Measurements from ENCODE around the gene MYOM1. TPM values are rescaled to one million over a fixed set of nuclear protein-coding genes. Genes with fewer than 3 reads are reported as not detected.

The MYOM1 gene
- total RNA-seq, 1 donor from 2014 or later, result 0.57 TPM

DNA sequence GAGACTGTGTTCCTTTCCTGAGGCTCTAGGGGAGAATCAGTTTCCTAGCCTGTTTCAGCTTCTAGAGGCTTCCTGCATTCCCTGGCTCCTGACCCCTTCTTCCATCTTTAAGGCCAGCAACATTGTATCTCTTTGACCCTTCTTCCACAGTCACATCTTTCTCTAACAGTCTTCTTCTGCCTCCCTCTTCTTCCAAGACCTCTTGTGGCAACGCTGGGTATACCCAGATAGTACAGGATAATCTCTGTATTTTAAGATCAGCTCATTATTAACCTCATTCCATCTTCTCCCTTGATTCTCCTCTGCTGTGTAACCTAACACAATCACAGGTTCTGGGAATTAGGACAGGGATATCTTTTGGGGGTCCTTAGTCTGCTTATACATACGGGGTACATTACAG, 19.0 kb upstream of the MYOM1 start:
- FAIRE-seq, result no peak
- no peak for DNase-seq (ENCODE audit: low read depth)
- Histone ChIP-seq H4K20me1 (ENCODE audit: insufficient read depth, low read length) (no peaks in the 10 kb centered on the region), H3K9me3 (ENCODE audit: insufficient read depth, low read depth, low read length) (no peaks in the 10 kb centered on the region), H2AFZ (ENCODE audit: low read depth, low read length) (no peak overlapping the region), H3K36me3 (ENCODE audit: insufficient read depth, low read length) (no peaks in the 10 kb centered on the region), H3K27me3 (ENCODE audit: insufficient read depth, low read length) (no peaks in the 10 kb centered on the region), H3K4me3 (ENCODE audit: insufficient read depth, low read depth, low read length) (no peak overlapping the region), H3K27ac (ENCODE audit: low read depth, low read length) (no peak overlapping the region), H3K4me2 (ENCODE audit: low read length) (no peak overlapping the region), H3K79me2 (ENCODE audit: insufficient read depth, low read length) (no peaks in the 10 kb centered on the region), H3K9ac (ENCODE audit: low read length) (no peak overlapping the region), H3K4me1 (ENCODE audit: insufficient read depth, low read length) (no peaks in the 10 kb centered on the region)
- TF ChIP-seq EZH2 (IDR thresholded peaks at IDR 0.05; ENCODE audit: insufficient read depth, low read length), result no peak
- no peak for TF ChIP-seq CTCF (IDR thresholded peaks at IDR 0.05; ENCODE audit: insufficient read depth, low read depth, low read length)
- no peak overlapping the region for H3K4me3 Mint-ChIP-seq (ENCODE audit: unreplicated experiment)
- H3K9me3 Mint-ChIP-seq (ENCODE audit: unreplicated experiment), result peaks cover 8% of the 10 kb centered on the region
- no peaks in the 10 kb centered on the region for H3K27me3 Mint-ChIP-seq (ENCODE audit: low read depth, unreplicated experiment)
- H3K4me1 Mint-ChIP-seq (ENCODE audit: low read depth, unreplicated experiment), result no peaks in the 10 kb centered on the region
- peaks cover 6% of the 10 kb centered on the region for H3K36me3 Mint-ChIP-seq (ENCODE audit: low read depth, unreplicated experiment)
- no peak overlapping the region for H3K27ac Mint-ChIP-seq (ENCODE audit: unreplicated experiment)

GRCh38 chr18:3236470-3236869, 16.7 kb upstream of the MYOM1 start:
- Histone ChIP-seq H3K4me2 (ENCODE audit: low read length) (no peak overlapping the region), H2AFZ (ENCODE audit: low read depth, low read length) (no peak overlapping the region), H3K27me3 (ENCODE audit: insufficient read depth, low read length) (no peaks in the 10 kb centered on the region), H3K9ac (ENCODE audit: low read length) (no peak overlapping the region), H3K79me2 (ENCODE audit: insufficient read depth, low read length) (no peaks in the 10 kb centered on the region), H4K20me1 (ENCODE audit: insufficient read depth, low read length) (no peaks in the 10 kb centered on the region), H3K36me3 (ENCODE audit: insufficient read depth, low read length) (no peaks in the 10 kb centered on the region), H3K4me1 (ENCODE audit: insufficient read depth, low read length) (no peaks in the 10 kb centered on the region), H3K9me3 (ENCODE audit: insufficient read depth, low read depth, low read length) (no peaks in the 10 kb centered on the region), H3K4me3 (ENCODE audit: insufficient read depth, low read depth, low read length) (no peak overlapping the region), H3K27ac (ENCODE audit: low read depth, low read length) (no peak overlapping the region)
- no peaks in the 10 kb centered on the region for H3K27me3 Mint-ChIP-seq (ENCODE audit: low read depth, unreplicated experiment)
- H3K4me1 Mint-ChIP-seq (ENCODE audit: low read depth, unreplicated experiment), result no peaks in the 10 kb centered on the region
- H3K4me3 Mint-ChIP-seq (ENCODE audit: unreplicated experiment), result no peak overlapping the region
- H3K9me3 Mint-ChIP-seq (ENCODE audit: unreplicated experiment), result peaks cover 8% of the 10 kb centered on the region
- no peak for DNase-seq (ENCODE audit: low read depth)
- TF ChIP-seq EZH2 (IDR thresholded peaks at IDR 0.05; ENCODE audit: insufficient read depth, low read length) (no peak), CTCF (IDR thresholded peaks at IDR 0.05; ENCODE audit: insufficient read depth, low read depth, low read length) (no peak)
- FAIRE-seq, result no peak
- peaks cover 3% of the 10 kb centered on the region for H3K36me3 Mint-ChIP-seq (ENCODE audit: low read depth, unreplicated experiment)
- no peak overlapping the region for H3K27ac Mint-ChIP-seq (ENCODE audit: unreplicated experiment)

DNA sequence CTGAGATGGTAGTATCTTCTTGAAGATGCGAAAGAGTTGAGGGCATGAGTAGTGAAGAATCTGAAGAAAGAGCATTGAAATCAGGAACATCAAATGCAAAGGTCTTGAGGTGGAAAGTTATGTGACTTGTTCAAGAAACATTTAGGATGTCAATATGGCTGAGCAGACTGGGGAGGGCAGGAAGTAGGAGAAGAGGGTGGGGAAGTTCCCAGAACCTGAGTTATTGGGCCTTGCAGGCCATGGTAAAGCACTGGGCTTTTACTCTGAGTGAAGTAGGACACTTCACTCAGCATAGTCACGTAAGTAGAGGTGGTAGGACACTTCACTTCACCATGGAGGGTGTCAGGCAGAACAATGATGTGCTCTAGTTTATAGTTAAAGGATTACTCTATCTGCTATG, 16.1 kb upstream of the MYOM1 start:
- Mint-ChIP-seq H3K27me3 (ENCODE audit: low read depth, unreplicated experiment) (no peaks in the 10 kb centered on the region), H3K27ac (ENCODE audit: unreplicated experiment) (no peak overlapping the region), H3K36me3 (ENCODE audit: low read depth, unreplicated experiment) (peaks cover 3% of the 10 kb centered on the region), H3K9me3 (ENCODE audit: unreplicated experiment) (peaks cover 5% of the 10 kb centered on the region), H3K4me3 (ENCODE audit: unreplicated experiment) (no peak overlapping the region), H3K4me1 (ENCODE audit: low read depth, unreplicated experiment) (no peaks in the 10 kb centered on the region)
- Histone ChIP-seq H2AFZ (ENCODE audit: low read depth, low read length) (no peak overlapping the region), H3K9ac (ENCODE audit: low read length) (no peak overlapping the region), H3K4me2 (ENCODE audit: low read length) (no peak overlapping the region), H4K20me1 (ENCODE audit: insufficient read depth, low read length) (no peaks in the 10 kb centered on the region), H3K9me3 (ENCODE audit: insufficient read depth, low read depth, low read length) (no peaks in the 10 kb centered on the region), H3K27ac (ENCODE audit: low read depth, low read length) (no peak overlapping the region), H3K79me2 (ENCODE audit: insufficient read depth, low read length) (no peaks in the 10 kb centered on the region), H3K4me1 (ENCODE audit: insufficient read depth, low read length) (no peaks in the 10 kb centered on the region), H3K4me3 (ENCODE audit: insufficient read depth, low read depth, low read length) (no peak overlapping the region), H3K27me3 (ENCODE audit: insufficient read depth, low read length) (no peaks in the 10 kb centered on the region), H3K36me3 (ENCODE audit: insufficient read depth, low read length) (no peaks in the 10 kb centered on the region)
- TF ChIP-seq CTCF (IDR thresholded peaks at IDR 0.05; ENCODE audit: insufficient read depth, low read depth, low read length), result no peak
- TF ChIP-seq EZH2 (IDR thresholded peaks at IDR 0.05; ENCODE audit: insufficient read depth, low read length), result no peak
- FAIRE-seq (no peak), DNase-seq (ENCODE audit: low read depth) (no peak)

All from astrocyte (in vitro differentiated cells and primary cell).